Stimulated activated naive CD8-positive, alpha-beta T cell treated with anti-CD3 and anti-CD28 coated beads, Interleukin-15, Interleukin-2, amounts not matched to agents 100 ng/mL and 50 ng/mL, for 24 hours (primary cell): ENCODE data around the gene CLDN5.

Source experiments
- H3K27ac Mint-ChIP-seq: one replicate; pipeline ENCODE4 v1.8.0; 2021; ENCODE audit warnings: mild to moderate bottlenecking, mixed read lengths
- H3K27me3 Mint-ChIP-seq: one replicate; pipeline ENCODE4 v1.8.0; 2021; ENCODE audit warnings: mixed read lengths
- H3K36me3 Mint-ChIP-seq: one replicate; pipeline ENCODE4 v1.8.0; 2021; ENCODE audit warnings: low read depth, mixed read lengths
- H3K4me1 Mint-ChIP-seq: one replicate; pipeline ENCODE4 v1.8.0; 2021; ENCODE audit warnings: low read depth, mixed read lengths
- H3K4me3 Mint-ChIP-seq: one replicate; pipeline ENCODE4 v1.8.0; 2021; ENCODE audit warnings: mild to moderate bottlenecking, mixed read lengths
- H3K9me3 Mint-ChIP-seq: one replicate; pipeline ENCODE4 v1.8.0; 2021; ENCODE audit warnings: mixed read lengths

The CLDN5 gene

DNA sequence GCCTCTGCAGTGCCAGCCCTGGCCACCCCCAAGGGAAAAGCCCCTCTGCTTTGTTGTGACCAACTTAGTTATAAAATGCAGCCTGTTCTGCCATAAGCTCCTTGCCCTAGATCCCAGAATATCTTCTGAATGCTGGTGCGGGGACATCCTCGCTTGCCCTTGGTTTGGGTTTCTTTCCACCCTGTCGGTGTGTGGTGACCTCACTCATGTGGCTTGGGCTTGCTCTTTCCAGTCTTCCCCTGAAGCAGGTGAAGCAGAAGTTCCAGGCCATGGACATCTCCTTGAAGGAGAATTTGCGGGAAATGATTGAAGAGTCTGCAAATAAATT lies 16.7 kb downstream of the CLDN5 start:
- H3K4me3 Mint-ChIP-seq = no peak overlapping the region
- H3K27me3 Mint-ChIP-seq = no peaks in the 10 kb centered on the region
- H3K9me3 Mint-ChIP-seq = peaks cover 2% of the 10 kb centered on the region
- no peak overlapping the region for H3K27ac Mint-ChIP-seq
- H3K36me3 Mint-ChIP-seq = peaks cover 63% of the 10 kb centered on the region
- H3K4me1 Mint-ChIP-seq = peaks cover 8% of the 10 kb centered on the region

DNA sequence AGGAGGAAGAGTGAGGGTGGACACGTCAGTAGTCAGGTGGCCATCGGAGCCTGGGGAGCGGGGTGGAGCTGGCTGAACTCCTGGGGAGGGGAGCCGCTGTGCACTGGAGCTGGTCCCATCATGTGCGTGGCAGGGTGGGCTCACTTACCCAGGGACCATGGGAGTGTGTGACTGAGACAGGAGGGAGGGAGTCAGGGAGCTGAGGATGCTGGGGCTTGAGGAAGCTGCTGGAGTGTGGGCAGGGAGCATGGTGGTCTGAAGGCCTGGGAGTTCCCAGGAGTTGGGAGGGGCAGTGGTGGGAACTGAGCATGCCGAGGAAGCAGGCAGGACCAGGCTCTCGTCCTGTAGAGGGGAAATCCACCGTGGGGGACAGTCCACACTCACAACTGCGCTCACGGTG lies 18.0 kb downstream of the CLDN5 start:
- Mint-ChIP-seq H3K27me3 (no peaks in the 10 kb centered on the region), H3K4me1 (peaks cover 8% of the 10 kb centered on the region), H3K4me3 (no peak overlapping the region), H3K27ac (peak overlapping the region; percentile 12), H3K36me3 (peaks cover 57% of the 10 kb centered on the region), H3K9me3 (no peaks in the 10 kb centered on the region)

DNA sequence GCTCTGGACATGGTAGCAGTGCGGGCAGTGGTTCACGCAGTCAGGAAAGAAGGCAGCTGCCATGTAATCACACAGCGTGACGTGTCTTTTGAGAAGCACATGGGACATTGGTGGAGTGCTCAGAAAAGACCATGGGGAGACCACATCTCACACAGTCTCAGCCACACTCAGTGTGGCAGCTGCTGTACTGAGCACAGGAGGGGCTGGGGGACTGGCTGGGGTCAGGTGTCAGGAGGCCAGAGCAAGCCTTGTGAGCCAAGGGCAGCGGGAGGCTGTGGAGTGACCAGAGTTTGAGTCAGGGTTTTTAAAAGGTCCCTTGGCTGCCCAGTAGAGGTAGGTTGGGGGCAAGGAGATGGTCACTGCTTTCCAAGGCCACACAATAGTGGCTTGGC lies 18.5 kb downstream of the CLDN5 start:
- Mint-ChIP-seq H3K36me3 (peaks cover 53% of the 10 kb centered on the region), H3K27ac (no peak overlapping the region), H3K4me1 (peaks cover 8% of the 10 kb centered on the region), H3K4me3 (no peak overlapping the region), H3K9me3 (no peaks in the 10 kb centered on the region), H3K27me3 (no peaks in the 10 kb centered on the region)

DNA sequence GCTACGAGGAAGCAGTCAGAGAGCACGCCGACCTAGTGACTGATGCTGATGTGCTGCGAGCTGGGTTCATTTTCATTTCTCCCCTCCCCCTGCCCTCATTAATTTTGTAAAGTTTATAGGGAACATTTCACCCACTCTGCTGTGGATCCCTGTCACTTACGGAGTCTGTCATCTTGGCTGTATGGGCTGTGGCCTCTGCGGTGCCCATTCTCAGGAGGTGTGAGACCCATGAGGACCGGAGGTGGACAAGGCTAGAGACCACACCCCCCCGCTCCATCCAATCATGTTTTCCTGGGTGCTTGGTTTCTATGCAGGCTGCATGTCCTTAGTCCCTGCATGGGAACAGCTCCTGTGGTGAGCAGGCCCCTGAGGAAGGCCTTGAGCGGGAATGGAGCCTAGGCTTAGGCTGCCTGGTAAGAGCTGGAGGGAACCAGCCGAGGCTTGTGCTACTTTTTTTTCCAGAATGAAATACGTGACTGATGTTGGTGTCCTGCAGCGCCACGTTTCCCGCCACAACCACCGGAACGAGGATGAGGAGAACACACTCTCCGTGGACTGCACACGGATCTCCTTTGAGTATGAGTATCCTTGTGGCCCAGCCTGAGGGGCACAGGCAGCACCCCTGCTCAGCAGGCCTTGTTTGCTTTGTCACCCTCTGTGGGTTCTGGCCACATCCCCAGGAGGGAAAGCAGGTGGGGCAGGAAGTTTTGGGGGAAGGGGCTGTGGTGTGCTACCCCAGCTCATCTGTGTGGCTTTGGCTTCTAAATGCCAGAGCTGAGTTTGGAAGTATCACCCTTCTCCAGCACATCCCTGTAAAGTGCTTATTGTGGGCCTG lies 19.1 kb downstream of the CLDN5 start:
- no peaks in the 10 kb centered on the region for H3K27me3 Mint-ChIP-seq
- peaks cover 8% of the 10 kb centered on the region for H3K4me1 Mint-ChIP-seq
- no peaks in the 10 kb centered on the region for H3K9me3 Mint-ChIP-seq
- H3K4me3 Mint-ChIP-seq = no peak overlapping the region
- H3K36me3 Mint-ChIP-seq = peaks cover 53% of the 10 kb centered on the region
- no peak overlapping the region for H3K27ac Mint-ChIP-seq

DNA sequence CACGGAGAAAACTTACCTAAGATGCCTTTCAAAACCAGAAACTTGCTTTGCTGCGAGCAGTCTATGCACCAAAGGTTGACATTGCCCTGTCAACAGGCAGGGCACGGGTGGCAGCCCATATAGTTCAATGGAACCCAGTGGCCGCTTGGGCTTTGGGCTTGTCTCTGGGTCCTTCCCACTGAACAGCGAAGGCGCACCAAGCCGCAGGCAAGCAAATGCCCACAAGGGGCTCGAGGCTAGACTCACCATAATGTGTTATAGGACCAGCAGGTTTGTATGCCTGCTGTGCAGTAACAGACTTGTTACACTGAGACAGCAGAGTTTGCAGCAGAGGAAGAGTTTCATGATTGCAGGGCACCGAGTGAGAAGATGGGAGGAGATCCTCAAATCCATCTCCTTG lies 20.3 kb downstream of the CLDN5 start:
- H3K27me3 Mint-ChIP-seq = no peaks in the 10 kb centered on the region
- H3K27ac Mint-ChIP-seq = no peak overlapping the region
- no peak overlapping the region for H3K4me3 Mint-ChIP-seq
- H3K36me3 Mint-ChIP-seq = peaks cover 45% of the 10 kb centered on the region
- peaks cover 8% of the 10 kb centered on the region for H3K4me1 Mint-ChIP-seq
- H3K9me3 Mint-ChIP-seq = no peaks in the 10 kb centered on the region

DNA sequence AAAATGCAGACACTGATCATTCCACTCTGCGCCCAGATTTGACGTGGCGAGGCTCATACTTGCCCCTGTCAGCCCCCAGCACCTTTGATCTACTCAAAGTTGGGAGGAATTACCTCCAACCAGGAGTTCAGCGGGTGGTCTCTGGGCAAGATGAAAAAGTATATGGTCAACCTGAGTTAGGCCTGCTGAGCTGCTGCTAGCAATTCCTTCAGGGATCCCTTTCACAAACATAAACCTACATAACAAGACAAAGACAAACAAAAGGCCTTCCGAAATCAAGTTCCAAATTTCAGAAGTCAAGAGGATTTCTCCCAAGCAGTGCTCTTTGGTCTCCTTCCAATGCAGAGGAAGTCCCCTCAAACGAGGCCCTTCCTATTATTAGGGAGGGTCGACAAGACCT lies 20.8 kb downstream of the CLDN5 start:
- H3K27ac Mint-ChIP-seq = no peak overlapping the region
- no peak overlapping the region for H3K4me3 Mint-ChIP-seq
- H3K4me1 Mint-ChIP-seq = peaks cover 8% of the 10 kb centered on the region
- H3K27me3 Mint-ChIP-seq = no peaks in the 10 kb centered on the region
- peaks cover 45% of the 10 kb centered on the region for H3K36me3 Mint-ChIP-seq
- no peaks in the 10 kb centered on the region for H3K9me3 Mint-ChIP-seq

DNA sequence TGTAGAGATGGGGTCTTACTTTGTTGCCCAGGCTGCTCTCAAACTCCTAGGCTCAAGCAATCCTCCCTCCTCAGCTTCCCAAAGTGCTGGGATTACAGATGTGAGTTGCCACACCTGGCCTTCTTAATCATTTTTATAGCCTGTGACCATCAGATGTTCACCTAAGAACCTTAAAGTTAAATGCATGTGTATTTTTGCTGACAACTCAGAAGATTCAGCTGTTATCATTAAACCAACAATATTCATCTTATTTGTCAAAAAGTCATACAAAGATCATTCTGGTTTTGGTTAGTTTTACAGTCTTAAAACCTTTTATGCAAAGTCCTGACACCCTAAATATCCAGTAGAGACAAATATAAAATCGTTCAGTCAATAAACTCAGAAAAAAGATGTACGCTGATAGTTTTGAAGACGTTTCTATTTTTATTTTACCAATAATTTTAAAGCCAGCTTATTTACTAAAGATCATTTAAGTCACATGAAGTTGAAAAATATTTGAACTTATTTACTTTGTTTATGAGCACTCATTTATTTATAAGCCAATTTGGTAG lies 22.2 kb downstream of the CLDN5 start:
- no peak overlapping the region for H3K27ac Mint-ChIP-seq
- H3K9me3 Mint-ChIP-seq = no peaks in the 10 kb centered on the region
- H3K27me3 Mint-ChIP-seq = no peaks in the 10 kb centered on the region

DNA sequence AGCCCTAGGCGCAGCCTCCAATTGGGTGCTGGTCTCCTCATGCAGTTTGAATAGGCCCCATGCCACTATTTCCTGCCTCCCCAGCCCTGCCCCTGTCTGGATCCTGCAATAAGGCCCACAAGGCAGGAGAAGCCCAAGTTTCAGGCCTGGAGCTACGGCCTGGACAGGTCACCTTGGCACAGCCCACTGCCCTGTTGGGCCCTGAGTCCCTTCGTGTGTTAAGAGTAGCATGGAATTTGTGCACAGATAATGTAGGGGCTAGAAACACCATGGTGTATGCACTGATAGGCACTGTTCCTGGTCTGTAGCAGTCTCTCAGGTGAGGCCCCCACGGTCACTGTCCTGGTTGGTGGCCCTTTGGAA lies 24.3 kb downstream of the CLDN5 start:
- H3K27ac Mint-ChIP-seq = no peak overlapping the region
- H3K9me3 Mint-ChIP-seq = no peaks in the 10 kb centered on the region
- no peak overlapping the region for H3K4me3 Mint-ChIP-seq
- H3K36me3 Mint-ChIP-seq = peaks cover 46% of the 10 kb centered on the region
- H3K4me1 Mint-ChIP-seq = peaks cover 10% of the 10 kb centered on the region
- no peaks in the 10 kb centered on the region for H3K27me3 Mint-ChIP-seq

More for the DNA sequence above, 22.2 kb downstream of the CLDN5 start:
- Mint-ChIP-seq H3K4me1 (peaks cover 8% of the 10 kb centered on the region), H3K4me3 (no peak overlapping the region), H3K36me3 (peaks cover 45% of the 10 kb centered on the region)

DNA sequence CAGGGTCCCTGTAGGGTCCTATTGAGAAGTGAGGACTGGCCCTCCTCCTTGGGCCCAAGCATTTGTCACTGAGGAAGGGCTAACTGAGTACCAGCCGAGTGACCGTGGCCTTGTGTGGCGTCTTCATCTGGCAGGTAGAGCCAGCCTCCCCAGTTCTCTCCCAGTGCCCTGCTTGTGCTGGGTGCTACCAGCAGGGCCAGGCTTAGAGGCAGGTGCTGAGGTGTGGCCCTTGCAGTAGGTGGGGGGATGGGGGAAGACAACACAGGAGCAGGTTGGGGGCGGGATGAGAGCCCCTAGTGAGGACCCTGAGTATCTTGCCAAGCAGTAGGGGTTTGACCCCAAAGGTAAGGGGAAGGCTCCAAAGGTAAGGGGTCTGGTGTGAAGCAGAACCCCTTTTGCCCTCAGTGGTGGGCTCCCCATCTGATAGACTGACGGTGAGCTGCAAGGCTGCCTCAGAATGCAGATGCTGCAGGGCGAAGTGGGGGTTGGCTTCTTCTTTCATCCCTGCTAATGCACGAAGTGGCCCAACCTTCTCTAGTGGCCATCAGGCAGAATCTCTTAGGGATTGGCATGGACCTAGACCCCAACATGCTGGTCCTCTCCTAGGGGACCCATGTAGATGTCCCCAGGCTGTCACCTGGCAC lies 24.9 kb downstream of the CLDN5 start:
- H3K9me3 Mint-ChIP-seq = no peaks in the 10 kb centered on the region
- no peaks in the 10 kb centered on the region for H3K27me3 Mint-ChIP-seq
- peaks cover 7% of the 10 kb centered on the region for H3K4me1 Mint-ChIP-seq
- no peak overlapping the region for H3K4me3 Mint-ChIP-seq
- no peak overlapping the region for H3K27ac Mint-ChIP-seq
- H3K36me3 Mint-ChIP-seq = peaks cover 49% of the 10 kb centered on the region

DNA sequence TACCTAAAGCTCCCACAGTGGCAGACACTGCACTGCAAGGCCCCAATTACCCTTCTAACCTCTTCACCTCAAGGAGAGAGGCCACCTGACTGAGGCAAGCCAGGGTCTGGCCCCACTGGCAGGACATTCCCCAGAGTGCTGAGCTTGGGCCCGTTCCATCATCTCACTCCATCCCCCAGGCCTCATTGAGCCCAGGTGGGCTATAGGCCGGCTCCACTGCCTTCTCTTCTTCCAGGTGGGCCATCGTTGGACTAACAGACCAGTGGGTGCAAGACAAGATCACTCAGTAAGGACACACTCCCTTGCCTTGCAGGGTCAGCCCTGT lies 25.4 kb downstream of the CLDN5 start:
- H3K4me1 Mint-ChIP-seq = peaks cover 6% of the 10 kb centered on the region
- no peaks in the 10 kb centered on the region for H3K27me3 Mint-ChIP-seq
- H3K36me3 Mint-ChIP-seq = peaks cover 53% of the 10 kb centered on the region
- no peak overlapping the region for H3K27ac Mint-ChIP-seq
- H3K9me3 Mint-ChIP-seq = no peaks in the 10 kb centered on the region
- H3K4me3 Mint-ChIP-seq = no peak overlapping the region

DNA sequence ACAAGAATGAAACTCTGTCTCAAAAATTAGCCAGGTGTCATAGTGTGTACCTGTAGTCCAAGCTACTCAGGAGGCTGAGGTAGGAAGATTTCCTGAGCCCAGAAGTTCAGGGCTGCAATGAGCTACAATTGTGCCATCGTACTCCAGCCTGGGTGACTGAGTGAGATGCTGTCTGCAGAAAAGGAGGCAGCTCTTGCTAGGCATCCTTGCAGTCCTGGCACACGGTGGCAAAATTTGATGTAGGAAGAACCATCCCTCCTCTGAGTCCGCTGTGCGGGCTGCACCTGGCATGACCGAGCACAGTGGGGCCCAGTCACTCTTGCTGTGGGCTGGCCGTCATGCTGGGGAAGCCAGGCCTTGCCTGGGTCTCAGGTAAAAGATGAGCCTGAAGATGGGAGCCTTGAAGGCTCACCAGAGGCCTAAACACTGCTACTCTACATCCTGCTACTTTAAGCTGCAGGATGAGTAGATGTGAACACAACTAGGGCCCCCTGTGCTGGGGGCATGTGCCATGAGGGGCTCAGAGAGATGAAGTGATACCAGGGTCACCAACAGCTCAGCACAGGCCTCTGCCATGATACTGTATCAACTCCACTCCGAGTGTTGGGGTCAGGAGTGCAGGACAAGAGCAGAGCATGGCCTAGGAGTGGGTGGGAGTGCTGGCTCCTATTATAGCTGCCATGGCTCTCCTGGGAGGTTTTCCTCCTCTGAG lies 25.9 kb downstream of the CLDN5 start:
- Mint-ChIP-seq H3K36me3 (peaks cover 58% of the 10 kb centered on the region), H3K27me3 (no peaks in the 10 kb centered on the region), H3K27ac (no peak overlapping the region), H3K4me3 (no peak overlapping the region), H3K9me3 (no peaks in the 10 kb centered on the region), H3K4me1 (peaks cover 6% of the 10 kb centered on the region)

DNA sequence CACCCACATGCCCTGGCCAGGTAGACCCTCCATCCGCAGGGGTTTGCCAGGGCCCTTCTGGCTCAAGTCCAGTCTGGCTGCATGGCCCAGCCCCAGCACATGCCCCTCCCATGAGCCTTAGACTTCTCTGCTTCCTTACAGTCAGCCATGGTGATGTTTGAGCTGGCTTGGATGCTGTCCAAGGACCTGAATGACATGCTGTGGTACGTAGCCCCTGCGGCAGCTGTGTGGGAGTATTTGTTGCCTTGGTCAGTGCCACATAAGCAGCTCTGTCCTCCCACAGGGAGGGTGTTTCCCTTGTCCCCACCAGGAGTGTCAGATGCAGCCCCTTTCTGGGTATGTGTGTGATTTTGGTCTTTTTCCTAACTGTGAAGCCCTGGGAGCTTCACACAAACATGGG lies 27.0 kb downstream of the CLDN5 start:
- no peak overlapping the region for H3K27ac Mint-ChIP-seq

DNA sequence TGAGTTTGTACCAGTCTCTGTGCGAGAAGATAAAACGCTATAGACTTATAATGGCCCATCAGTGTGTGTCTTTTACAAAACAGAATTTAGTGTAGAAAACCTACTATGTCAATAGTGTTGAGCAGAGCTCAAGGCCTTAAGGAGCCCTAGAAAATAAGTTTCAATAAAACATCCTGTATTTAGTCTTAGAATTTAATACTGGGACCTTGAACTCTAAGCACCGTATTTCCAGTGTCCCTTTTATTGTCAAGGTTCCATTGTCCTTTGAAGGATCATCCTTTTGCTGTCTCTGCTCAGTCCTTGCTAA lies 27.9 kb downstream of the CLDN5 start:
- H3K36me3 Mint-ChIP-seq = peaks cover 67% of the 10 kb centered on the region
- H3K9me3 Mint-ChIP-seq = no peaks in the 10 kb centered on the region

More for the DNA sequence above, 27.0 kb downstream of the CLDN5 start:
- Mint-ChIP-seq H3K4me1 (peaks cover 13% of the 10 kb centered on the region), H3K4me3 (no peak overlapping the region), H3K9me3 (no peaks in the 10 kb centered on the region), H3K36me3 (peaks cover 64% of the 10 kb centered on the region), H3K27me3 (no peaks in the 10 kb centered on the region)

DNA sequence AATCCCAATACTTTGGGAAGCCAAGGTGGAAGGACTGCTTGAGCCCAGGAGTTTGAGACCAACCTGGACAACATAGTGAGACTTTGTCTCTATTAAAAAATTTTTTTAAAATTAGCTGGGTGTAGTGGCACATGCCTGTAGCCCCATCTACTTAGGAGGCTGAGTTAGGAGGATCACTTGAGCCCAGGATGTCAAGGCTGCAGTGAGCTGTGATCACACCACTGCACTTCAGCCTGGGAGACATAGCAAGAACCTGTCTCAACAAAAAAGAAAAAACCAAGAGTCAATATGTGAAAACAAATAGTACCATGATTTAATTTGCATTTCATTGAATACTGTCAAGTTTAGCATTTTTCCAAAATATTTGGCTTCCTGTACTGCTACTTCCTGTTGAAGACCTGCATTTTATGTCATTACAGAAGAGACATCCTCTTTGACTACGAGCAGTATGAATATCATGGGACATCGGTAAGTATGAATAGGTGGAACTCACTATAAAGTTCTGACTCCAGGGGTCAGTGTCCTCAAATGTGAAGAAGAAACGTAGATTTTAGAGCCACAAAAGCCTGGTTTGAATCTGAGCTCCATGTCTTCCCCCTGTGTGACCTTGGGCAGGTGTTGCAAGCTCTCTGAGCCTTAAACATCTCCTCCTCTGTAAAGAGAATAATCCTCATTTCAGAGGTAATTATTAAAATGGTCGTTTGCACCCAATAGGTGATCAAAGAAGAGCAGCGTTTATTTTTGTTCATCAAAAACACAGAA lies 28.5 kb downstream of the CLDN5 start:
- Mint-ChIP-seq H3K9me3 (no peaks in the 10 kb centered on the region), H3K4me1 (peaks cover 17% of the 10 kb centered on the region), H3K36me3 (peaks cover 68% of the 10 kb centered on the region), H3K27ac (no peak overlapping the region), H3K4me3 (no peak overlapping the region), H3K27me3 (no peaks in the 10 kb centered on the region)

More for the DNA sequence above, 27.9 kb downstream of the CLDN5 start:
- H3K4me3 Mint-ChIP-seq = no peak overlapping the region
- H3K4me1 Mint-ChIP-seq = peaks cover 17% of the 10 kb centered on the region
- H3K27ac Mint-ChIP-seq = no peak overlapping the region
- H3K27me3 Mint-ChIP-seq = no peaks in the 10 kb centered on the region

DNA sequence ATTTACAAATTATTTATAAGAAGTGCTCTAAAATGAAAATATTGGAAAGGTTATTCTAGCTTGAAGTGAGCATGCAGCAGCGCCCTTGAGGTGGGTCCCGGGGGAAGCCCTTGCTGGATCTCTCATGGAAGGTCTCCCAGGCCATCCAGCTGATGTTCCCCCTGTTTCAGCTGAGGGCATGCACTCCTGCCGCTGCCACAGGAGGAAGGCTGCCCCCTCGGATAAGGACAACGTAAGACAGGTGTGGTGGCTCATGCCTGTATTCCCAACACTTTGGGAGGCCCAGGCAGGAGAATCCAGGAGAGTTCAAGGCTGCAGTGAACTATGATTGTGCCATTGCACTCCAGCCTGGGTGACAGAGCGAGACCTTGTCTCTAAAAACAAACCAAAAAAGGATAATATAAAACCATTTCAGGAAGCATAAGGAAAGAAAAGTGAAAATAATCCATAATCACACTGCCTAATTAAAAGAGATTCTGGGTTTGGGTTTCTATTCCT lies 29.5 kb downstream of the CLDN5 start:
- Mint-ChIP-seq H3K4me1 (peaks cover 17% of the 10 kb centered on the region), H3K36me3 (peaks cover 73% of the 10 kb centered on the region), H3K4me3 (no peak overlapping the region), H3K9me3 (no peaks in the 10 kb centered on the region), H3K27me3 (no peaks in the 10 kb centered on the region), H3K27ac (no peak overlapping the region)
